Neural progenitor cell (in vitro differentiated cells): ENCODE results near the gene CARD8. TPM values are rescaled to one million over a fixed set of nuclear protein-coding genes. Genes with fewer than 3 reads are reported as not detected.

Experiments used
- DNase-seq: peaks from one replicate; pipeline ENCODE4 v3.0.0-alpha.2; 2016; ENCODE audit warnings: low spot score
- H2AFZ ChIP-seq: fragments of 200-600 bp; sonication (generic); replicated peaks from 2 replicates; pipeline ENCODE4 v1.6.1; 2016; ENCODE audit warnings: antibody characterized with exemption
- H3F3A ChIP-seq: fragments of 200-600 bp; sonication (generic); 2 replicates; pipeline ENCODE4 v1.6.1; 2016; ENCODE audit warnings: antibody characterized with exemption, low read depth
- H3K27ac ChIP-seq: fragments of 200-600 bp; sonication (generic); 2 replicates; pipeline ENCODE4 v1.5.1; 2016; ENCODE audit warnings: mild to moderate bottlenecking
- H3K27me3 ChIP-seq: fragments of 200-600 bp; sonication (generic); 2 replicates; pipeline ENCODE4 v1.6.1; 2016; ENCODE audit warnings: mild to moderate bottlenecking, moderate library complexity
- H3K36me3 ChIP-seq: fragments of 200-600 bp; sonication (generic); 2 replicates; pipeline ENCODE4 v1.5.1; 2016
- H3K4me1 ChIP-seq: fragments of 200-600 bp; sonication (generic); 2 replicates; pipeline ENCODE4 v1.6.1; 2016; ENCODE audit warnings: mixed run types
- H3K4me2 ChIP-seq: fragments of 200-600 bp; sonication (generic); 2 replicates; pipeline ENCODE4 v1.6.1; 2016
- H3K4me3 ChIP-seq: fragments of 200-600 bp; sonication (generic); 2 replicates; pipeline ENCODE4 v1.5.1; 2016
- H3K79me2 ChIP-seq: fragments of 200-600 bp; sonication (generic); 2 replicates; pipeline ENCODE4 v1.6.1; 2016; ENCODE audit warnings: low read depth
- H3K9ac ChIP-seq: fragments of 200-600 bp; sonication (generic); 2 replicates; pipeline ENCODE4 v1.6.1; 2016
- H3K9me3 ChIP-seq: fragments of 200-600 bp; sonication (generic); 2 replicates; pipeline ENCODE4 v1.5.1; 2016; ENCODE audit warnings: low read depth
- H4K20me1 ChIP-seq: fragments of 200-600 bp; sonication (generic); 2 replicates; pipeline ENCODE4 v1.6.1; 2016; ENCODE audit warnings: low read depth
- H3K27ac Mint-ChIP-seq: 3 replicates; pipeline ENCODE4 v1.8.0; 2021; ENCODE audit warnings: mixed read lengths
- H3K27me3 Mint-ChIP-seq: 2 replicates; pipeline ENCODE4 v1.8.0; 2022; ENCODE audit warnings: low read depth, mild to moderate bottlenecking, inconsistent platforms, moderate library complexity, mixed read lengths; ENCODE audit not compliant: insufficient read depth
- H3K36me3 Mint-ChIP-seq: 3 replicates; pipeline ENCODE4 v1.8.0; 2021; ENCODE audit warnings: mixed read lengths
- H3K4me1 Mint-ChIP-seq: 3 replicates; pipeline ENCODE4 v1.8.0; 2021; ENCODE audit warnings: mixed read lengths
- H3K4me3 Mint-ChIP-seq: 3 replicates; pipeline ENCODE4 v1.8.0; 2021; ENCODE audit warnings: mild to moderate bottlenecking, moderate library complexity, mixed read lengths
- H3K9me3 Mint-ChIP-seq: 3 replicates; pipeline ENCODE4 v1.8.0; 2020; ENCODE audit warnings: mixed read lengths
- CTCF ChIP-seq: fragments of 200-600 bp; sonication (generic); IDR thresholded peaks from 2 replicates; pipeline ENCODE4 v1.5.1; 2017; ENCODE audit warnings: antibody characterized with exemption, mild to moderate bottlenecking
- EZH2 ChIP-seq: fragments of 200-600 bp; sonication (generic); IDR thresholded peaks from 2 replicates; pipeline ENCODE4 v1.6.1; 2017; ENCODE audit warnings: antibody characterized with exemption, mild to moderate bottlenecking, moderate library complexity
- EZH2phosphoT487 ChIP-seq: fragments of 200-600 bp; sonication (generic); IDR thresholded peaks from 2 replicates; pipeline ENCODE4 v1.6.1; 2017; ENCODE audit warnings: antibody characterized with exemption
- total RNA-seq: library from RNA; depleted of rRNA; stranded (reverse); fragments of >200 nt; gene quantifications from 2 replicates; pipeline ENCODE4 v1.2.3, GENCODE V29; 2015; ENCODE audit warnings: low replicate concordance

The CARD8 gene
- total RNA-seq, 1 donor from 2014 or later, result 59.7 TPM

GRCh38 chr19:48186541-48186991 is 69.1 kb downstream of the CARD8 start:
- Histone ChIP-seq H3K79me2 (no peaks in the 10 kb centered on the region), H3K4me1 (no peaks in the 10 kb centered on the region), H4K20me1 (no peaks in the 10 kb centered on the region), H3F3A (peaks cover 25% of the 10 kb centered on the region), H3K9ac (no peak overlapping the region), H3K4me2 (no peak overlapping the region), H3K36me3 (peaks cover 5% of the 10 kb centered on the region), H2AFZ (no peak overlapping the region), H3K4me3 (no peak overlapping the region), H3K27ac (no peak overlapping the region), H3K27me3 (no peaks in the 10 kb centered on the region), H3K9me3 (peaks cover 2% of the 10 kb centered on the region)
- TF ChIP-seq EZH2phosphoT487 (no peak), EZH2 (no peak), CTCF (no peak)
- Mint-ChIP-seq H3K4me1 (no peaks in the 10 kb centered on the region), H3K36me3 (peaks cover 47% of the 10 kb centered on the region), H3K27me3 (no peaks in the 10 kb centered on the region), H3K27ac (no peak overlapping the region), H3K9me3 (peaks cover 16% of the 10 kb centered on the region), H3K4me3 (no peak overlapping the region)
- no peak for DNase-seq

- no peak overlapping the region for H2AFZ ChIP-seq
- H3K36me3 ChIP-seq, result peaks cover 11% of the 10 kb centered on the region
- Mint-ChIP-seq H3K4me1 (no peaks in the 10 kb centered on the region), H3K27me3 (no peaks in the 10 kb centered on the region), H3K4me3 (no peak overlapping the region), H3K27ac (no peak overlapping the region), H3K9me3 (peaks cover 22% of the 10 kb centered on the region), H3K36me3 (peaks cover 50% of the 10 kb centered on the region)
- peaks cover 8% of the 10 kb centered on the region for H3K9me3 ChIP-seq
- H3K27me3 ChIP-seq, result no peaks in the 10 kb centered on the region
- H3K4me2 ChIP-seq, result no peak overlapping the region
- peaks cover 29% of the 10 kb centered on the region for H3F3A ChIP-seq
- no peak overlapping the region for H3K9ac ChIP-seq
- H3K4me3 ChIP-seq, result no peak overlapping the region
- H4K20me1 ChIP-seq, result no peaks in the 10 kb centered on the region
- no peak overlapping the region for H3K27ac ChIP-seq
- no peaks in the 10 kb centered on the region for H3K4me1 ChIP-seq
- DNase-seq, result no peak
- TF ChIP-seq EZH2, result no peak
- H3K79me2 ChIP-seq, result no peaks in the 10 kb centered on the region
Observed at GRCh38 chr19:48186015-48186414, 69.7 kb downstream of the CARD8 start.

- TF ChIP-seq EZH2phosphoT487, result no peak
- TF ChIP-seq CTCF, result no peak
- TF ChIP-seq EZH2, result no peak
- H3K4me1 ChIP-seq, result no peaks in the 10 kb centered on the region
- no peak overlapping the region for H3K9ac ChIP-seq
- H3K27me3 Mint-ChIP-seq, result peaks cover 3% of the 10 kb centered on the region
- peaks cover 29% of the 10 kb centered on the region for H3F3A ChIP-seq
- no peak overlapping the region for H3K4me2 ChIP-seq
- no peak overlapping the region for H2AFZ ChIP-seq
- no peaks in the 10 kb centered on the region for H3K27me3 ChIP-seq
- H3K9me3 Mint-ChIP-seq, result peaks cover 19% of the 10 kb centered on the region
- peaks cover 11% of the 10 kb centered on the region for H3K36me3 ChIP-seq
- no peak overlapping the region for H3K27ac Mint-ChIP-seq
- H3K36me3 Mint-ChIP-seq, result peaks cover 44% of the 10 kb centered on the region
- H3K4me3 ChIP-seq, result no peak overlapping the region
- H4K20me1 ChIP-seq, result no peaks in the 10 kb centered on the region
- peaks cover 8% of the 10 kb centered on the region for H3K9me3 ChIP-seq
- no peaks in the 10 kb centered on the region for H3K4me1 Mint-ChIP-seq
- DNase-seq, result no peak
- no peaks in the 10 kb centered on the region for H3K79me2 ChIP-seq
- no peak overlapping the region for H3K27ac ChIP-seq
- no peak overlapping the region for H3K4me3 Mint-ChIP-seq
Observed at GRCh38 chr19:48183356-48183755, 72.4 kb downstream of the CARD8 start.

- H3K27ac Mint-ChIP-seq, result no peak overlapping the region
- peaks cover 15% of the 10 kb centered on the region for H3K9me3 Mint-ChIP-seq
- no peak overlapping the region for H3K4me2 ChIP-seq
- H3K4me1 ChIP-seq, result no peaks in the 10 kb centered on the region
- no peak overlapping the region for H3K4me3 ChIP-seq
- H3K9ac ChIP-seq, result no peak overlapping the region
- no peaks in the 10 kb centered on the region for H3K4me1 Mint-ChIP-seq
- no peak overlapping the region for H3K27ac ChIP-seq
- H3K36me3 Mint-ChIP-seq, result peaks cover 40% of the 10 kb centered on the region
- H4K20me1 ChIP-seq, result no peaks in the 10 kb centered on the region
- no peak for DNase-seq
- no peak overlapping the region for H2AFZ ChIP-seq
- no peaks in the 10 kb centered on the region for H3K79me2 ChIP-seq
- H3K36me3 ChIP-seq, result peaks cover 11% of the 10 kb centered on the region
- H3K9me3 ChIP-seq, result peaks cover 8% of the 10 kb centered on the region
- H3F3A ChIP-seq, result peaks cover 24% of the 10 kb centered on the region
- H3K27me3 Mint-ChIP-seq, result peaks cover 3% of the 10 kb centered on the region
- TF ChIP-seq EZH2 (no peak), EZH2phosphoT487 (no peak), CTCF (no peak)
- H3K27me3 ChIP-seq, result no peaks in the 10 kb centered on the region
- no peak overlapping the region for H3K4me3 Mint-ChIP-seq
Observed at GRCh38 chr19:48182434-48182833, 73.3 kb downstream of the CARD8 start.
